Prostate gland (tissue), 2 donors: Measurements from ENCODE around the gene TOGARAM2.

ENCODE experiments used
- CTCF ChIP-seq, 4 experiments: fragments of 200-600 bp in 2 of 4; fragments of 450-650 bp in 2 of 4; sonication (generic) in 2 of 4; IDR thresholded peaks; 1 replicate in 3 of 4; 2 replicates in 1 of 4; pipeline ENCODE4 v1.5.1; 2016 to 2019; ENCODE audit warnings: antibody characterized with exemption in 4 of 4, mild to moderate bottlenecking in 2 of 4, moderate library complexity in 2 of 4
- POLR2A ChIP-seq: fragments of 450-650 bp; IDR thresholded peaks from one replicate; pipeline ENCODE4 v1.6.1; 2016; ENCODE audit warnings: antibody characterized with exemption, mild to moderate bottlenecking
- POLR2AphosphoS5 ChIP-seq: sonication (generic); formaldehyde crosslinking; IDR thresholded peaks from one replicate; pipeline ENCODE4 v1.6.1; 2017; ENCODE audit warnings: antibody characterized with exemption

- TF ChIP-seq POLR2AphosphoS5 (no peak), CTCF (IDR thresholded peaks at IDR 0.05) (no peak), POLR2A (no peak)
These were observed 19.9 kb downstream of the TOGARAM2 start for GRCh38 chr2:29000956-29001355.
